Sigmoid colon (tissue), 7 donors: ENCODE data around the gene SUSD3. TPM values are rescaled to one million over a fixed set of nuclear protein-coding genes. Genes with fewer than 3 reads are reported as not detected.

Experiments
- DNase-seq: peaks from one replicate; pipeline ENCODE4 v3.0.0-alpha.2; 2019
- H3K27ac ChIP-seq, 4 donors: fragments of 200-600 bp; sonication (generic); one replicate each; pipeline ENCODE4 v1.5.1; 2016 to 2019; ENCODE audit warnings: mild to moderate bottlenecking in 1 of 4
- H3K27me3 ChIP-seq, 3 donors: fragments of 200-600 bp; sonication (generic); one replicate each; pipeline ENCODE4 v1.5.1; 2019; ENCODE audit warnings: mild to moderate bottlenecking in 1 of 3
- H3K36me3 ChIP-seq, 4 donors: fragments of 200-600 bp; sonication (generic); one replicate each; pipeline ENCODE4 v1.5.1; 2016 to 2019
- H3K4me1 ChIP-seq, 4 donors: fragments of 200-600 bp; sonication (generic); one replicate each; pipeline ENCODE4 v1.5.1; 2017 to 2019
- H3K4me3 ChIP-seq, 4 donors: fragments of 200-600 bp; sonication (generic); one replicate each; pipeline ENCODE4 v1.5.1; 2017 to 2019; ENCODE audit warnings: mild to moderate bottlenecking in 2 of 4, moderate library complexity in 1 of 4
- H3K9me3 ChIP-seq, 4 donors: fragments of 200-600 bp in 3 of 4; sonication (generic) in 3 of 4; one replicate each; pipeline versions ENCODE4 v1.5.1 to v1.6.1; 2013 to 2019
- EP300 ChIP-seq, 4 donors: sonication (generic); formaldehyde crosslinking; IDR thresholded peaks; one replicate each; pipeline ENCODE4 v1.6.1; 2017; ENCODE audit warnings: antibody characterized with exemption in 4 of 4
- POLR2A ChIP-seq, 2 donors: fragments of 450-650 bp; IDR thresholded peaks; one replicate each; pipeline ENCODE4 v1.6.1; 2016; ENCODE audit warnings: antibody characterized with exemption in 2 of 2, mild to moderate bottlenecking in 2 of 2, moderate library complexity in 2 of 2
- POLR2AphosphoS5 ChIP-seq, 4 donors: sonication (generic); formaldehyde crosslinking; IDR thresholded peaks; one replicate each; pipeline ENCODE4 v1.6.1; 2017; ENCODE audit warnings: antibody characterized with exemption in 4 of 4
- WGBS, 2 donors: extraction: QIAGEN DNeasy Blood & Tissue Kit; methylation state at CpG; one replicate each; pipeline ENCODE4 v1.1.7; 2013; 5-methylcytosine and 5-hydroxymethylcytosine counted together
- intact Hi-C: fragments of 100-400 bp; cut with DNase I; formaldehyde crosslinking; loops from one replicate; pipeline ENCODE4 v1.15.1; 2023
- polyA plus RNA-seq, 3 donors: library from polyadenylated mRNA; stranded (reverse); fragments of 200-250 nt; gene quantifications; one replicate each; pipeline ENCODE4 v1.2.3, GENCODE V29; 2013
- total RNA-seq, 4 donors: library from RNA; depleted of rRNA; stranded (reverse); fragments of >200 nt; gene quantifications; one replicate each; pipeline ENCODE4 v1.1.0, GENCODE V29; 2016
- TF ChIP-seq, protein P1 (sequence below), 4 experiments: fragments of 450-650 bp in 3 of 4; fragments of 200-600 bp in 1 of 4; IDR thresholded peaks; one replicate each; pipeline ENCODE4 v1.5.1; 2016 to 2019; ENCODE audit warnings: antibody characterized with exemption in 4 of 4, mild to moderate bottlenecking in 3 of 4, moderate library complexity in 2 of 4
- donor health status: healthy with polysubstance abuse.
- donor health status: Bipolar disorder and iron deficiency.
- donor health status: healthy.

The SUSD3 gene
- total and polyA plus RNA-seq, 7 donors: 0.92 to 15.2 (median 4.7) TPM; not detected in 1

DNA sequence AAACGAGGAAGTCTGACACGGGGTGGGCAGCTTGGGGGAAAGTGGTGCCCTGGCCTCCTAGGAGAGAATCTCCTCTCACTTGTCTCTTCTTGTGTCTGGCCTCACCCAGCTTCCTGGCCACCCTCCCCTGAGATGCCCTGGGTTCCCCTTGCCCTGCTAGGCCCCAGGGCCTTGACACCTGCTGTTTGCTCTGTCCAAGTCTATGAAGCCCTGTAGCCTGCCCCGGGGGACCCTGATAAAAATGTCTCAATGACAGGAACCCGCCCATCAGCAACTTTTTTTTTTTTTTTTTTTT is 35.0 kb upstream of the SUSD3 start:
- TF ChIP-seq, protein P1, sequence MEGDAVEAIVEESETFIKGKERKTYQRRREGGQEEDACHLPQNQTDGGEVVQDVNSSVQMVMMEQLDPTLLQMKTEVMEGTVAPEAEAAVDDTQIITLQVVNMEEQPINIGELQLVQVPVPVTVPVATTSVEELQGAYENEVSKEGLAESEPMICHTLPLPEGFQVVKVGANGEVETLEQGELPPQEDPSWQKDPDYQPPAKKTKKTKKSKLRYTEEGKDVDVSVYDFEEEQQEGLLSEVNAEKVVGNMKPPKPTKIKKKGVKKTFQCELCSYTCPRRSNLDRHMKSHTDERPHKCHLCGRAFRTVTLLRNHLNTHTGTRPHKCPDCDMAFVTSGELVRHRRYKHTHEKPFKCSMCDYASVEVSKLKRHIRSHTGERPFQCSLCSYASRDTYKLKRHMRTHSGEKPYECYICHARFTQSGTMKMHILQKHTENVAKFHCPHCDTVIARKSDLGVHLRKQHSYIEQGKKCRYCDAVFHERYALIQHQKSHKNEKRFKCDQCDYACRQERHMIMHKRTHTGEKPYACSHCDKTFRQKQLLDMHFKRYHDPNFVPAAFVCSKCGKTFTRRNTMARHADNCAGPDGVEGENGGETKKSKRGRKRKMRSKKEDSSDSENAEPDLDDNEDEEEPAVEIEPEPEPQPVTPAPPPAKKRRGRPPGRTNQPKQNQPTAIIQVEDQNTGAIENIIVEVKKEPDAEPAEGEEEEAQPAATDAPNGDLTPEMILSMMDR (IDR thresholded peaks at IDR 0.05): no peak
- no peak overlapping the region for H3K4me3 ChIP-seq
- 80 to 81% methylated on average over 4 of the region's 4 CpGs for WGBS, 2 donors
- no peaks in the 10 kb centered on the region for H3K27me3 ChIP-seq
- no peak overlapping the region for H3K27ac ChIP-seq
- no peaks in the 10 kb centered on the region for H3K4me1 ChIP-seq
- H3K9me3 ChIP-seq: no peaks in the 10 kb centered on the region
- no peak for DNase-seq
- intact Hi-C loops: no loop called here
- no peaks in the 10 kb centered on the region for H3K36me3 ChIP-seq

DNA sequence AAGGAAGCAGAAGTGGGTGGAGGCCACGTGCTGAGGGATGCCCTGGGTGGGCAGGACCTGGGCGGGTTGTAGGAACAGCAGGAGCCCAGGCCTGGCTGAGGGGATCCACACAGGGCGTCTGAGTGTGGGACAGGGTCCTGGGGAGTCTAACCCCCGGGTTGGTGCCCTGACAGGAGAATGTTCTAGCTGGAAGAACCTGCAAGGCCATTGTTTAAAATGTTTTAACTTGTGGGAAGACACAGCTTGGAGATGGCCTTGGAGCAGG is 33.9 kb upstream of the SUSD3 start:
- H3K4me1 ChIP-seq: no peaks in the 10 kb centered on the region
- DNase-seq: no peak
- TF ChIP-seq, protein P1 (IDR thresholded peaks at IDR 0.05): no peak
- TF ChIP-seq POLR2A (IDR thresholded peaks at IDR 0.05) (no peak), EP300 (IDR thresholded peaks at IDR 0.05) (no peak), POLR2AphosphoS5 (IDR thresholded peaks at IDR 0.05) (no peak)
- WGBS, 2 donors: 80 to 82% methylated on average over 4 of the region's 4 CpGs
- intact Hi-C loops: no loop called here
- no peaks in the 10 kb centered on the region for H3K27me3 ChIP-seq
- H3K36me3 ChIP-seq: no peaks in the 10 kb centered on the region
- H3K9me3 ChIP-seq: no peaks in the 10 kb centered on the region
- H3K4me3 ChIP-seq: no peak overlapping the region
- no peak overlapping the region for H3K27ac ChIP-seq

DNA sequence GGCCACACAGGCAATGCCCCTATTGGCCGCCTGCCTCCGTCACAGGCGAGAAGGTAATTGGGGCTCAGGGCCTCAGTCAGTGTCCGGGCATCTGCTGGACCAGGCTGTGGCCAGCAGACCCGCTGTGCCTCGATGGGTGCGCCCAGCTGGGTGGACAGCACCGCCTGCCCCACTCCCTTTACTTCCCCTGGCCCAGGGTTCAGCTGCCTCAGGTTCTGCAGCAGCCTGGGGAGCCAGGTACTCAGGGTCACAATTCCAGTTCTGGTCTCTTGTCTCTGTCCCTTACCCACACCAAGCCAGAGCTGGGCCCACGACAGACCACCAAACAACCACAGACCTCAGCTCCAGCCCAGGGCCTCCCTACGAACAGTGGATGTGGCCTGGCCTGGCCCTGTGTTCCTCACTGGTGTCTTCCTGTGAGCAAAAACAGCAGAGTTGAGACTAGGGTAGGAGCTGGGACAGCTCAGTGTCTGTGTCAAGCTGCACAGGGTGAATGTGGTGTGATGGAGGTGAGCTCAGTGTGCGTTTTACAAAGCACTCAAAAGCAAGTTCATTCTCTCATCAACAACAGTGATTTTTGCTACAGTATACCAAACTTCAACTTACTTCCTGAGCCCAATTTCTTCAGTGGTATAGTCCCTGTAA is 33.4 kb upstream of the SUSD3 start:
- WGBS, 2 donors: 86 to 87% methylated on average over 11 of the region's 11 CpGs

DNA sequence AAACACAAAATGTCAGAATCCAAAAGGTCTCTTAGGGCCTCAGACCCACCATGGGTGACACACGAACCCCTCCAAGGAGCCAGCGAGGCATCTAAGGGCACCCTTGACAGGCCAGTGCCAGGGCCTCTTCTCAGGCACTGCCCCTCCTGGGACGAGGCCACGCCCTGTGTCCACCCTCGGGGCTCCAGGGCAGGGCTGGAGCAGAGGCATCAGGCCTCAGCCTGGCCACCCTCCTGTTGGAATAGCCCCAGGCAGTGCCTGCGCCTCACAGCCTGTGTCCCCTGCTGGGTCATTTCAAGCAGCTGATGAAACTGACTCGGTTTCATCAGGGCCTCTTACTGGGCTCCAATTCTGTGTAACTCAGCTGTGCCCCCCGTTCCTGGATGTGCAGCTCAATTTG is 32.8 kb upstream of the SUSD3 start:
- intact Hi-C loops: no loop called here

More for the DNA sequence above, 33.4 kb upstream of the SUSD3 start:
- Histone ChIP-seq H3K4me3 (no peak overlapping the region), H3K36me3 (no peaks in the 10 kb centered on the region), H3K9me3 (no peaks in the 10 kb centered on the region), H3K27me3 (no peaks in the 10 kb centered on the region), H3K4me1 (no peaks in the 10 kb centered on the region), H3K27ac (no peak overlapping the region)
- DNase-seq: no peak
- intact Hi-C loops: no loop called here
- TF ChIP-seq POLR2AphosphoS5 (IDR thresholded peaks at IDR 0.05): no peak
- TF ChIP-seq, protein P1 (IDR thresholded peaks at IDR 0.05): no peak
- no peak for TF ChIP-seq EP300 (IDR thresholded peaks at IDR 0.05)
- TF ChIP-seq POLR2A (IDR thresholded peaks at IDR 0.05): no peak

DNA sequence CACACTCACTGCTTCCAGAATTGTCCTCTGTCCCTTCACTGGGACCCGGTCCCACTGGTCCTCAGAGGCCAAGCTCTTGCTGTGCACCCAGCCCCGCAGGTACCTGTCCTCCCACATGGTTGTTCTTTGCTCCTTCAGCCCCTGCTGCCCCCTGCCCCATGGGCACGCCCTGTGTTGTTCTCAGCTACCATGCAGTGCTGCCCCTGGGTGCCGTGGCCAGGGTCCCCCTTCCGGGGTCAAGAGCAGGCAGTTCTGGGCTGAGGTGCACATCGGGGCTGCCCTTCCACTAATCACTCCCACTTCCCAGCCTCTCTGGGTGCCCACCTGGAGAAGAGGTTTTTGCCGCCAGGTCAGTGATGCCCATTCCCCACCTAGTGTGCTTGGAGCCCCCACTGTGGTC is 31.9 kb upstream of the SUSD3 start:
- H3K4me1 ChIP-seq: no peaks in the 10 kb centered on the region
- intact Hi-C loops: no loop called here
- TF ChIP-seq, protein P1 (IDR thresholded peaks at IDR 0.05): no peak
- no peak for TF ChIP-seq POLR2A (IDR thresholded peaks at IDR 0.05)
- TF ChIP-seq EP300 (IDR thresholded peaks at IDR 0.05): no peak
- no peak for TF ChIP-seq POLR2AphosphoS5 (IDR thresholded peaks at IDR 0.05)
- H3K9me3 ChIP-seq: no peaks in the 10 kb centered on the region
- H3K27ac ChIP-seq: no peak overlapping the region
- H3K27me3 ChIP-seq: no peaks in the 10 kb centered on the region
- no peak for DNase-seq
- whole genome bisulfite sequencing, 2 donors: 94 to 97% methylated on average over 7 of the region's 7 CpGs
- no peak overlapping the region for H3K4me3 ChIP-seq
- no peaks in the 10 kb centered on the region for H3K36me3 ChIP-seq

More for the DNA sequence above, 32.8 kb upstream of the SUSD3 start:
- no peak overlapping the region for H3K27ac ChIP-seq
- H3K9me3 ChIP-seq: no peaks in the 10 kb centered on the region
- H3K36me3 ChIP-seq: no peaks in the 10 kb centered on the region
- WGBS, 2 donors: 74 to 86% methylated on average over 8 of the region's 8 CpGs
- no peak overlapping the region for H3K4me3 ChIP-seq
- H3K27me3 ChIP-seq: no peaks in the 10 kb centered on the region
- TF ChIP-seq POLR2A (IDR thresholded peaks at IDR 0.05) (no peak), POLR2AphosphoS5 (IDR thresholded peaks at IDR 0.05) (no peak), EP300 (IDR thresholded peaks at IDR 0.05) (no peak)
- TF ChIP-seq, protein P1 (IDR thresholded peaks at IDR 0.05): no peak
- DNase-seq: no peak
- H3K4me1 ChIP-seq: no peaks in the 10 kb centered on the region
